GM12878 (cell line): ENCODE results near the gene SCAI. TPM values are rescaled to one million over a fixed set of nuclear protein-coding genes. Genes with fewer than 3 reads are reported as not detected.

Experiments
- ATAC-seq: fragments of 200-7000 bp; cut with Tn5 transposase; 3 replicates; pipeline ENCODE4 v1.9.1; 2020; ENCODE audit warnings: mild to moderate bottlenecking, moderate library complexity
- BruUV-seq: library from RNA; stranded (reverse); fragments of 400-500 nt; replicated peaks from 2 replicates; lab custom pipeline; 2021; lab: Mats Ljungman, UMichigan
- CTCF ChIA-PET: fragments of 300-600 bp; sonication (Branson Sonifier 250); formaldehyde crosslinking; extraction: SDS; loops from one replicate; lab custom pipeline; 2021; ENCODE audit warnings: inconsistent platforms; lab: Yijun Ruan, JAX
- POLR2A ChIA-PET: fragments of 350-600 bp; formaldehyde crosslinking; extraction: SDS; loops from one replicate; lab custom pipeline; 2021; ENCODE audit warnings: inconsistent platforms; lab: Charles Lee
- RAD21 ChIA-PET: fragments of 300-600 bp; sonication (Branson Sonifier 250); formaldehyde crosslinking; loops from one replicate; lab custom pipeline; 2023; ENCODE audit warnings: antibody characterized with exemption; ENCODE audit not compliant: unreplicated experiment; lab: Charles Lee
- SMC1A ChIA-PET: fragments of 300-600 bp; sonication (Branson Sonifier 250); formaldehyde crosslinking; loops from one replicate; lab custom pipeline; 2023; ENCODE audit not compliant: unreplicated experiment, uncharacterized antibody; lab: Charles Lee
- DNase-seq: peaks from one replicate; pipeline ENCODE4 v3.0.0-alpha.2; 2011; ENCODE audit warnings: low read depth, low spot score
- FAIRE-seq: peaks from 3 replicates; lab custom pipeline; 2011; peaks lifted over from hg19 to GRCh38; lab: Jason Lieb, UNC
- H2AFZ ChIP-seq: 2 replicates; pipeline ENCODE4 v1.6.0; 2011; ENCODE audit warnings: low read depth, low read length, control low read depth; ENCODE audit not compliant: control insufficient read depth
- H3K27ac ChIP-seq: 2 replicates; pipeline ENCODE4 v1.5.1; 2011; ENCODE audit warnings: control low read depth; ENCODE audit not compliant: control insufficient read depth, insufficient read depth
- H3K27me3 ChIP-seq, 2 experiments: replicated peaks in 1 of 2; 2 replicates each; pipeline versions ENCODE4 v1.6.0 to v1.6.1; 2011; ENCODE audit warnings: low read length in 1 of 2; ENCODE audit not compliant: control insufficient read depth in 2 of 2, insufficient read depth in 2 of 2
- H3K36me3 ChIP-seq, 2 experiments: 2 replicates each; pipeline ENCODE4 v1.5.1; 2011; ENCODE audit warnings: low read length in 1 of 2; ENCODE audit not compliant: control insufficient read depth in 2 of 2, insufficient read depth in 2 of 2
- H3K4me1 ChIP-seq: 2 replicates; pipeline ENCODE4 v1.6.1; 2011; ENCODE audit warnings: mild to moderate bottlenecking, low read length, moderate library complexity, mixed read lengths; ENCODE audit not compliant: control insufficient read depth, insufficient read depth
- H3K4me2 ChIP-seq: 2 replicates; pipeline ENCODE4 v1.6.0; 2011; ENCODE audit warnings: control low read depth; ENCODE audit not compliant: control insufficient read depth, insufficient read depth
- H3K4me3 ChIP-seq: fragments of 200-600 bp; sonication (generic); 2 replicates; pipeline ENCODE4 v1.5.1; 2016
- H3K79me2 ChIP-seq: 2 replicates; pipeline ENCODE4 v1.6.0; 2011; ENCODE audit warnings: low read length; ENCODE audit not compliant: control insufficient read depth, insufficient read depth
- H3K9ac ChIP-seq: 2 replicates; pipeline ENCODE4 v1.8.0; 2011; ENCODE audit warnings: low read length, control low read depth, mixed read lengths; ENCODE audit not compliant: control insufficient read depth, insufficient read depth
- H3K9me3 ChIP-seq: replicated peaks from 3 replicates; pipeline ENCODE4 v1.5.1; 2011; ENCODE audit warnings: mild to moderate bottlenecking, low read length; ENCODE audit not compliant: control insufficient read depth, insufficient read depth
- H4K20me1 ChIP-seq: 2 replicates; pipeline ENCODE4 v1.6.0; 2011; ENCODE audit not compliant: control insufficient read depth, insufficient read depth
- CHD1 ChIP-seq: IDR thresholded peaks from 2 replicates; pipeline ENCODE4 v1.6.1; 2012; ENCODE audit warnings: low read depth, low read length, improper control_type of control experiment
- CHD4 ChIP-seq: fragments of 200-600 bp; sonication (generic); IDR thresholded peaks from 2 replicates; pipeline ENCODE4 v1.6.1; 2016; ENCODE audit warnings: mild to moderate bottlenecking
- EGR1 ChIP-seq, 2 experiments: IDR thresholded peaks; 1 replicate in 1 of 2; 2 replicates in 1 of 2; pipeline ENCODE4 v1.6.1; 2011 to 2012; ENCODE audit warnings: low read depth in 2 of 2, low read length in 2 of 2, borderline replicate concordance in 1 of 2, mild to moderate bottlenecking in 1 of 2, moderate library complexity in 1 of 2
- FOXK2 ChIP-seq: fragments of 450-650 bp; IDR thresholded peaks from 2 replicates; pipeline ENCODE4 v1.6.1; 2017; ENCODE audit warnings: mild to moderate bottlenecking, moderate library complexity
- HDGF ChIP-seq: fragments of 450-650 bp; IDR thresholded peaks from 2 replicates; pipeline ENCODE4 v1.6.1; 2016; ENCODE audit warnings: antibody characterized with exemption
- SMC3 ChIP-seq: IDR thresholded peaks from 2 replicates; pipeline ENCODE4 v1.6.1; 2011; ENCODE audit warnings: low read length, improper control_type of control experiment, borderline replicate concordance
- SRF ChIP-seq, 2 experiments: IDR thresholded peaks; 2 replicates each; pipeline ENCODE4 v1.6.1; 2011; ENCODE audit warnings: low read depth in 2 of 2, low read length in 2 of 2, mild to moderate bottlenecking in 1 of 2, moderate library complexity in 1 of 2
- TAF1 ChIP-seq: IDR thresholded peaks from 2 replicates; pipeline ENCODE4 v1.6.1; 2011; ENCODE audit warnings: mild to moderate bottlenecking, low read depth, low read length, borderline replicate concordance
- YY1 ChIP-seq: IDR thresholded peaks from 2 replicates; pipeline ENCODE4 v1.6.1; 2011; ENCODE audit warnings: low read depth, mild to moderate bottlenecking, low read length
- ZNF217 ChIP-seq: fragments of 450-650 bp; IDR thresholded peaks from 2 replicates; pipeline ENCODE4 v1.6.1; 2017; ENCODE audit warnings: antibody characterized with exemption, mild to moderate bottlenecking
- ZNF592 ChIP-seq: fragments of 450-650 bp; IDR thresholded peaks from 2 replicates; pipeline ENCODE4 v1.6.1; 2017; ENCODE audit warnings: mild to moderate bottlenecking, moderate library complexity
- ZNF622 ChIP-seq: fragments of 450-650 bp; IDR thresholded peaks from 2 replicates; pipeline ENCODE4 v1.6.1; 2017; ENCODE audit warnings: mild to moderate bottlenecking, inconsistent platforms
- WGBS: methylation state at CpG from one replicate; pipeline ENCODE4 v1.1.6; 2016; ENCODE audit warnings: low lambda C conversion rate; ENCODE audit not compliant: insufficient replicate concordance, insufficient coverage; ENCODE audit errors: missing lambda C conversion rate; 5-methylcytosine and 5-hydroxymethylcytosine counted together
- in situ Hi-C: fragments of 300-500 bp; cut with MboI; formaldehyde crosslinking; loops from 9 replicates; pipeline ENCODE4 v1.14.3; 2018; ENCODE audit warnings: mixed read lengths
- intact Hi-C: fragments of 100-400 bp; cut with micrococcal nuclease; formaldehyde crosslinking; loops from one replicate; pipeline ENCODE4 v1.14.2; 2022; ENCODE audit not compliant: unreplicated experiment
- polyA plus RNA-seq, 11 experiments: library from polyadenylated mRNA; depleted of rRNA in 4 of 11; unstranded in 6 of 11; stranded (reverse) in 5 of 11; fragments of >200 nt; fragmentation: Nextera tagmentation in 4 of 11; fragmentation: Illumina TruSeq in 1 of 11; extraction: Ambion mirVana in 4 of 11; extraction: Trizol in 1 of 11; gene quantifications; 1 replicate in 1 of 11; 2 replicates in 10 of 11; pipeline versions ENCODE4 v1.2.1 to v1.2.3, GENCODE V29; 2011 to 2016; ENCODE audit warnings: inconsistent platforms in 2 of 11, missing spikeins in 2 of 11, low read depth in 1 of 11
- total RNA-seq, 4 experiments: library from RNA; depleted of rRNA in 3 of 4; stranded (reverse); fragments of >200 nt in 3 of 4; fragmentation: Illumina TruSeq in 1 of 4; extraction: Trizol in 1 of 4; gene quantifications; 2 replicates each; pipeline versions ENCODE4 v1.2.1 to v1.2.3, GENCODE V29; 2013 to 2021
- TF ChIP-seq, protein P1 (sequence below): fragments of 450-650 bp; formaldehyde crosslinking; IDR thresholded peaks from 2 replicates; pipeline ENCODE4 v1.4.0; 2020; ENCODE audit warnings: mild to moderate bottlenecking, moderate library complexity
- TF ChIP-seq, protein P2 (sequence below): IDR thresholded peaks from 2 replicates; pipeline ENCODE4 v1.6.1; 2011; ENCODE audit warnings: borderline replicate concordance, low read depth, mild to moderate bottlenecking, moderate library complexity, mixed read lengths, low read length; ENCODE audit not compliant: insufficient read depth; ENCODE audit errors: extremely low read length
- TF ChIP-seq, protein P3 (sequence below): IDR thresholded peaks from 2 replicates; pipeline ENCODE4 v1.6.1; 2012; ENCODE audit warnings: low read depth, low read length, improper control_type of control experiment

SCAI gene
- total and polyA plus RNA-seq, 10 of the 15 experiments (the other 5 are each of a cell fraction or from before 2014, with no cell fraction given) = 0.52 to 8.8 (median 5.1) TPM

DNA sequence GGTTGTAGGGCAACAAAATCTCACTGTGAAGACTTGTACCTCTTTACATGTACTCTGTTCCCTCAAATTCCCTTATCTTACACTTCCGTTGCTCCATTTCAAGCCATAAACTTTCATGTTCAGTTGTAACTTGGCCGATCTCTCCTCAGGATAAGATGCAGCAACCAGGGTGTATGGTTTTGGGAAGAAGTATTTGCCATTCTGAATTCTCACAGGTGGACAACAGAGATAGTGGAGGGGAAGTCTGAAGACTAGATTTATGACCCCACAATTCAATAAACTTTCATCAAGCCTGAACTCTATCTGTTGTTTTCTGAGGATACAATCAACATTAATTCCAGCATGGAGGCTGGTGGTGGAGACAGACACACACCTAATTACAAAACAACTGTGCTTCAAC, 229.9 kb downstream of the SCAI start:
- Histone ChIP-seq H3K27ac (no peak overlapping the region), H3K4me3 (no peak overlapping the region), H3K9me3 (no peaks in the 10 kb centered on the region), H3K27me3 (no peaks in the 10 kb centered on the region), H3K4me2 (no peak overlapping the region), H4K20me1 (no peaks in the 10 kb centered on the region), H2AFZ (no peak overlapping the region), H3K79me2 (no peaks in the 10 kb centered on the region), H3K36me3 (peaks cover 5 to 11% of the 10 kb centered on the region in 2 experiments; a peak in 3 of 4 replicates), H3K9ac (no peak overlapping the region), H3K4me1 (no peaks in the 10 kb centered on the region)
- no TSS peak for BruUV-seq
- intact Hi-C loops (no loop called here), in situ Hi-C loops (no loop called here)
- ChIA-PET POLR2A (no interaction called here), CTCF (no interaction called here), RAD21 (no interaction called here), SMC1A (interaction anchor here (0.6 kb wide), 1 partner anchor 1215 kb away, joined by 3 read pairs; no protein-coding TSS in a partner anchor)
- no peak for DNase-seq
- WGBS = 97% methylated on average over 2 of the region's 2 CpGs
- FAIRE-seq = no peak
- no peak for ATAC-seq
- TF ChIP-seq EGR1 (IDR thresholded peaks at IDR 0.05; ENCODE audit: borderline replicate concordance in 1 of 2, low read depth in 2 of 2, low read length in 2 of 2) = no peak
- TF ChIP-seq FOXK2 = no peak
- TF ChIP-seq CHD1 = no peak
- no peak for TF ChIP-seq SMC3
- TF ChIP-seq ZNF592 = no peak
- TF ChIP-seq, protein P1, sequence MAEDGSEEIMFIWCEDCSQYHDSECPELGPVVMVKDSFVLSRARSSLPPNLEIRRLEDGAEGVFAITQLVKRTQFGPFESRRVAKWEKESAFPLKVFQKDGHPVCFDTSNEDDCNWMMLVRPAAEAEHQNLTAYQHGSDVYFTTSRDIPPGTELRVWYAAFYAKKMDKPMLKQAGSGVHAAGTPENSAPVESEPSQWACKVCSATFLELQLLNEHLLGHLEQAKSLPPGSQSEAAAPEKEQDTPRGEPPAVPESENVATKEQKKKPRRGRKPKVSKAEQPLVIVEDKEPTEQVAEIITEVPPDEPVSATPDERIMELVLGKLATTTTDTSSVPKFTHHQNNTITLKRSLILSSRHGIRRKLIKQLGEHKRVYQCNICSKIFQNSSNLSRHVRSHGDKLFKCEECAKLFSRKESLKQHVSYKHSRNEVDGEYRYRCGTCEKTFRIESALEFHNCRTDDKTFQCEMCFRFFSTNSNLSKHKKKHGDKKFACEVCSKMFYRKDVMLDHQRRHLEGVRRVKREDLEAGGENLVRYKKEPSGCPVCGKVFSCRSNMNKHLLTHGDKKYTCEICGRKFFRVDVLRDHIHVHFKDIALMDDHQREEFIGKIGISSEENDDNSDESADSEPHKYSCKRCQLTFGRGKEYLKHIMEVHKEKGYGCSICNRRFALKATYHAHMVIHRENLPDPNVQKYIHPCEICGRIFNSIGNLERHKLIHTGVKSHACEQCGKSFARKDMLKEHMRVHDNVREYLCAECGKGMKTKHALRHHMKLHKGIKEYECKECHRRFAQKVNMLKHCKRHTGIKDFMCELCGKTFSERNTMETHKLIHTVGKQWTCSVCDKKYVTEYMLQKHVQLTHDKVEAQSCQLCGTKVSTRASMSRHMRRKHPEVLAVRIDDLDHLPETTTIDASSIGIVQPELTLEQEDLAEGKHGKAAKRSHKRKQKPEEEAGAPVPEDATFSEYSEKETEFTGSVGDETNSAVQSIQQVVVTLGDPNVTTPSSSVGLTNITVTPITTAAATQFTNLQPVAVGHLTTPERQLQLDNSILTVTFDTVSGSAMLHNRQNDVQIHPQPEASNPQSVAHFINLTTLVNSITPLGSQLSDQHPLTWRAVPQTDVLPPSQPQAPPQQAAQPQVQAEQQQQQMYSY (CRISPR knock-in tag) = no peak
- TF ChIP-seq, protein P2, sequence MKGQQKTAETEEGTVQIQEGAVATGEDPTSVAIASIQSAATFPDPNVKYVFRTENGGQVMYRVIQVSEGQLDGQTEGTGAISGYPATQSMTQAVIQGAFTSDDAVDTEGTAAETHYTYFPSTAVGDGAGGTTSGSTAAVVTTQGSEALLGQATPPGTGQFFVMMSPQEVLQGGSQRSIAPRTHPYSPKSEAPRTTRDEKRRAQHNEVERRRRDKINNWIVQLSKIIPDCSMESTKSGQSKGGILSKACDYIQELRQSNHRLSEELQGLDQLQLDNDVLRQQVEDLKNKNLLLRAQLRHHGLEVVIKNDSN = no peak
- no peak for TF ChIP-seq YY1
- TF ChIP-seq, protein P3, sequence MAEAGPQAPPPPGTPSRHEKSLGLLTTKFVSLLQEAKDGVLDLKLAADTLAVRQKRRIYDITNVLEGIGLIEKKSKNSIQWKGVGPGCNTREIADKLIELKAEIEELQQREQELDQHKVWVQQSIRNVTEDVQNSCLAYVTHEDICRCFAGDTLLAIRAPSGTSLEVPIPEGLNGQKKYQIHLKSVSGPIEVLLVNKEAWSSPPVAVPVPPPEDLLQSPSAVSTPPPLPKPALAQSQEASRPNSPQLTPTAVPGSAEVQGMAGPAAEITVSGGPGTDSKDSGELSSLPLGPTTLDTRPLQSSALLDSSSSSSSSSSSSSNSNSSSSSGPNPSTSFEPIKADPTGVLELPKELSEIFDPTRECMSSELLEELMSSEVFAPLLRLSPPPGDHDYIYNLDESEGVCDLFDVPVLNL = no peak
- TF ChIP-seq ZNF622 = no peak
- TF ChIP-seq SRF (IDR thresholded peaks at IDR 0.05; ENCODE audit: low read depth in 2 of 2, low read length in 2 of 2) = no peak
- TF ChIP-seq ZNF217 = no peak
- TF ChIP-seq HDGF = no peak
- TF ChIP-seq CHD4 = no peak
- TF ChIP-seq TAF1 = no peak
